B cell (primary cell): ENCODE results near the gene UBE3C. TPM values are rescaled to one million over a fixed set of nuclear protein-coding genes. Genes with fewer than 3 reads are reported as not detected.

Experiments
- ATAC-seq: fragments of 200-7000 bp; cut with Tn5 transposase; one replicate; pipeline ENCODE4 v1.10.0; 2021; ENCODE audit warnings: low read depth, mild to moderate bottlenecking, moderate number of reproducible peaks, moderate library complexity
- CTCF ChIA-PET: fragments of 350-600 bp; sonication (Branson Sonifier 250); formaldehyde crosslinking; loops from one replicate; lab custom pipeline; 2021; ENCODE audit warnings: antibody characterized with exemption, inconsistent platforms; lab: Charles Lee
- POLR2A ChIA-PET: fragments of 350-600 bp; sonication (Branson Sonifier 250); formaldehyde crosslinking; loops from one replicate; lab custom pipeline; 2021; ENCODE audit warnings: antibody characterized with exemption; lab: Charles Lee
- DNase-seq: peaks from one replicate; pipeline ENCODE4 v3.0.0; 2013
- H2AFZ ChIP-seq: 2 replicates; pipeline ENCODE4 v1.6.1; 2012; ENCODE audit warnings: mild to moderate bottlenecking, low read depth, low read length; ENCODE audit not compliant: insufficient read depth, poor library complexity, severe bottlenecking
- H3K27ac ChIP-seq, 2 donors: 1 replicate in 1 of 2; 2 replicates in 1 of 2; pipeline ENCODE4 v1.5.1; 2012 to 2013; ENCODE audit warnings: low read length in 2 of 2, mild to moderate bottlenecking in 2 of 2, moderate library complexity in 1 of 2
- H3K27me3 ChIP-seq, 4 experiments: fragments of 200-600 bp in 1 of 4; sonication (generic) in 1 of 4; replicated peaks in 1 of 4; 1 replicate in 2 of 4; 2 replicates in 2 of 4; pipeline versions ENCODE4 v1.6.1 to v1.7.0; 2013 to 2016; ENCODE audit warnings: low read length in 3 of 4, mild to moderate bottlenecking in 2 of 4, mixed read lengths in 1 of 4, moderate library complexity in 1 of 4; ENCODE audit not compliant: insufficient read depth in 4 of 4, control insufficient read depth in 3 of 4; ENCODE audit errors: control extremely low read depth in 1 of 4
- H3K36me3 ChIP-seq, 2 experiments: replicated peaks in 1 of 2; 1 replicate in 1 of 2; 2 replicates in 1 of 2; pipeline versions ENCODE4 v1.6.1 to v1.7.1; 2013; ENCODE audit warnings: low read length in 1 of 2; ENCODE audit not compliant: insufficient read depth in 2 of 2, control insufficient read depth in 1 of 2; ENCODE audit errors: control extremely low read depth in 1 of 2, extremely low read depth in 1 of 2
- H3K4me1 ChIP-seq, 2 donors: fragments of 200-600 bp in 1 of 2; sonication (generic) in 1 of 2; 1 replicate in 1 of 2; 2 replicates in 1 of 2; pipeline versions ENCODE4 v1.5.1 to v1.6.1; 2013 to 2017; ENCODE audit warnings: low read length in 2 of 2; ENCODE audit not compliant: control insufficient read depth in 2 of 2, insufficient read depth in 2 of 2
- H3K4me2 ChIP-seq: replicated peaks from 2 replicates; pipeline ENCODE3; 2012; ENCODE audit warnings: mild to moderate bottlenecking, low read depth, low read length; ENCODE audit not compliant: poor library complexity, severe bottlenecking
- H3K4me3 ChIP-seq, 5 experiments: fragments of 200-600 bp in 1 of 5; sonication (generic) in 1 of 5; 1 replicate in 3 of 5; 2 replicates in 2 of 5; pipeline versions ENCODE4 v1.5.1 to v1.7.0; 2011 to 2016; ENCODE audit warnings: low read length in 4 of 5, mild to moderate bottlenecking in 4 of 5, low read depth in 2 of 5, control low read depth in 1 of 5, moderate library complexity in 1 of 5; ENCODE audit not compliant: insufficient read depth in 1 of 5; ENCODE audit errors: control extremely low read depth in 1 of 5, extremely low read depth in 1 of 5
- H3K79me2 ChIP-seq: fragments of 200-600 bp; sonication (generic); one replicate; pipeline ENCODE4 v1.6.0; 2016; ENCODE audit warnings: low read length; ENCODE audit not compliant: control insufficient read depth, insufficient read depth
- H3K9ac ChIP-seq: fragments of 200-600 bp; sonication (generic); 2 replicates; pipeline ENCODE4 v1.6.1; 2017; ENCODE audit warnings: mild to moderate bottlenecking, low read length, moderate library complexity
- H3K9me3 ChIP-seq, 3 donors: one replicate each; pipeline versions ENCODE4 v1.6.1 to v1.7.1; 2013; ENCODE audit warnings: low read length in 2 of 3; ENCODE audit not compliant: control insufficient read depth in 2 of 3, insufficient read depth in 1 of 3; ENCODE audit errors: control extremely low read depth in 1 of 3
- H4K20me1 ChIP-seq: 2 replicates; pipeline ENCODE4 v1.6.0; 2012; ENCODE audit warnings: mild to moderate bottlenecking, low read length; ENCODE audit not compliant: insufficient read depth, control insufficient read depth, poor library complexity, severe bottlenecking
- H3K27ac Mint-ChIP-seq: one replicate; pipeline ENCODE4 v1.8.0; 2021; ENCODE audit warnings: mixed read lengths
- H3K27me3 Mint-ChIP-seq: one replicate; pipeline ENCODE4 v1.8.0; 2021; ENCODE audit warnings: mixed read lengths
- H3K4me1 Mint-ChIP-seq: one replicate; pipeline ENCODE4 v1.8.0; 2021; ENCODE audit warnings: mixed read lengths
- H3K4me3 Mint-ChIP-seq: one replicate; pipeline ENCODE4 v1.8.0; 2021; ENCODE audit warnings: mixed read lengths
- H3K9me3 Mint-ChIP-seq: one replicate; pipeline ENCODE4 v1.8.0; 2022; ENCODE audit warnings: mixed read lengths; ENCODE audit not compliant: insufficient read depth
- EZH2 ChIP-seq: IDR thresholded peaks from 2 replicates; pipeline ENCODE4 v1.6.1; 2012; ENCODE audit warnings: borderline replicate concordance, low read depth, mild to moderate bottlenecking, moderate library complexity, low read length; ENCODE audit not compliant: insufficient read depth, poor library complexity, severe bottlenecking
- WGBS: methylation state at CpG from one replicate; pipeline ENCODE4 v1.1.5; 2013; ENCODE audit warnings: missing lambda C conversion rate; ENCODE audit not compliant: insufficient coverage; 5-methylcytosine and 5-hydroxymethylcytosine counted together
- intact Hi-C: fragments of 100-400 bp; cut with micrococcal nuclease; formaldehyde crosslinking; loops from one replicate; pipeline ENCODE4 v1.10.0; 2022
- polyA plus RNA-seq: library from polyadenylated mRNA; depleted of rRNA; stranded (reverse); fragments of >200 nt; gene quantifications from 2 replicates; pipeline ENCODE4 v1.2.3, GENCODE V29; 2012
- total RNA-seq, 2 donors: library from RNA; stranded (reverse); fragments of 120-200 nt in 1 of 2; gene quantifications; 1 replicate in 1 of 2; 2 replicates in 1 of 2; pipeline versions ENCODE4 v1.2.3 to v1.2.4, GENCODE V29; 2013 to 2022
- TF ChIP-seq, protein P1 (sequence below): fragments of 200-600 bp; IDR thresholded peaks from one replicate; pipeline ENCODE4 v1.8.0; 2022; ENCODE audit warnings: antibody characterized with exemption, mild to moderate bottlenecking

UBE3C gene
- total and polyA plus RNA-seq, 2 donors (not counting 1 experiment from before 2014, with no cell fraction given), result 17.8 to 66.5 TPM

DNA sequence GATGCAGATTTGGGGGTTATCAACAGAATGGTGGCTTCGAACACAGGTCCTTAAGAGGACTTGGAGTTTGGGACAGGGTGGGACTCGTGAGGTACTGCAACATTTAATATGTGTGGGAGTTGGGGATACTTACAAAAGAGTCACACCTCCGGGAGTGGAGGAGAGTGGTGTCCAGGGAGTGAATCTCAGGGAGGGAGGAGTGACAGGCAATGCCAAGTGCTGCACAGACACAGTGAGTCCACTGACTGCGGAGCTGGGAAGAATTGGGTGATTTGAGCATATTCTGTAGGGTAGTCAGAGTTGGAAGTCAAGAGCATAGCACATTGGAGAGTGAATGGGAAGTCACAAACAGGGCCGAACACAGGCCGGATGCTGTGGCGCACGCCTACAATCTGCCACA, 5.1 kb downstream of the UBE3C start:
- Histone ChIP-seq H3K4me1 (peaks cover 16 to 22% of the 10 kb centered on the region in 2 donors), H4K20me1 (peaks cover 87% of the 10 kb centered on the region), H3K27me3 (no peaks in the 10 kb centered on the region), H3K9ac (no peak overlapping the region), H3K9me3 (no peaks in the 10 kb centered on the region), H3K79me2 (peaks cover 92% of the 10 kb centered on the region), H3K36me3 (peaks cover 9 to 32% of the 10 kb centered on the region in 2 experiments), H2AFZ (no peak overlapping the region), H3K4me2 (no peak overlapping the region), H3K4me3 (no peak overlapping the region), H3K27ac (no peak overlapping the region)
- TF ChIP-seq, protein P1, sequence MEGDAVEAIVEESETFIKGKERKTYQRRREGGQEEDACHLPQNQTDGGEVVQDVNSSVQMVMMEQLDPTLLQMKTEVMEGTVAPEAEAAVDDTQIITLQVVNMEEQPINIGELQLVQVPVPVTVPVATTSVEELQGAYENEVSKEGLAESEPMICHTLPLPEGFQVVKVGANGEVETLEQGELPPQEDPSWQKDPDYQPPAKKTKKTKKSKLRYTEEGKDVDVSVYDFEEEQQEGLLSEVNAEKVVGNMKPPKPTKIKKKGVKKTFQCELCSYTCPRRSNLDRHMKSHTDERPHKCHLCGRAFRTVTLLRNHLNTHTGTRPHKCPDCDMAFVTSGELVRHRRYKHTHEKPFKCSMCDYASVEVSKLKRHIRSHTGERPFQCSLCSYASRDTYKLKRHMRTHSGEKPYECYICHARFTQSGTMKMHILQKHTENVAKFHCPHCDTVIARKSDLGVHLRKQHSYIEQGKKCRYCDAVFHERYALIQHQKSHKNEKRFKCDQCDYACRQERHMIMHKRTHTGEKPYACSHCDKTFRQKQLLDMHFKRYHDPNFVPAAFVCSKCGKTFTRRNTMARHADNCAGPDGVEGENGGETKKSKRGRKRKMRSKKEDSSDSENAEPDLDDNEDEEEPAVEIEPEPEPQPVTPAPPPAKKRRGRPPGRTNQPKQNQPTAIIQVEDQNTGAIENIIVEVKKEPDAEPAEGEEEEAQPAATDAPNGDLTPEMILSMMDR, result no peak
- WGBS, result 92% methylated on average over 8 of the region's 8 CpGs
- ChIA-PET CTCF (interaction anchor here (0.6 kb wide), 1 partner anchor 196 kb away, joined by 3 read pairs; no protein-coding TSS in a partner anchor), POLR2A (no interaction called here)
- Mint-ChIP-seq H3K4me3 (no peak overlapping the region), H3K9me3 (no peaks in the 10 kb centered on the region), H3K27ac (no peak overlapping the region), H3K4me1 (peaks cover 68% of the 10 kb centered on the region), H3K27me3 (no peaks in the 10 kb centered on the region)
- ATAC-seq (no peak), DNase-seq (no peak)
- intact Hi-C loops, result no loop called here

DNA sequence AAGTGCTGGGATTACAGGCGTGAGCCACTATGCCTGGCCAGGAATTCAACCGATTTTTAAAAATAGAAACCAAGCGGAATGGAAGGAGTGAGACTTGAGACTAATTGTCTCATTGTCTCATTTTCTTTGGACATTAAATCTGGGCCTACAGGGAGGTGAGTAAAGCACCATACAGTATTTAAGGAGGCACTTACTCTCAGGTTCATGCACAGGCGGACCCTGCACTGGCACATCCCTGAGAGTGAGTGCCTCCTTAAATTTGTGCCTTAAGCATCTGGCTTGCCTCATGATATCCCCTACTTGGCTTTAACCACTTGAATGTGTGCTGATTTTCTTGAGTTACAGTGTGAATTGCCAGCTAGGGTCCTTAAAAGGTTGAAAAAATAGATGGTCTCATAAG, 10.6 kb downstream of the UBE3C start:
- Histone ChIP-seq H3K9me3 (no peaks in the 10 kb centered on the region), H4K20me1 (peaks cover 99% of the 10 kb centered on the region), H3K36me3 (peaks cover 0 to 21% of the 10 kb centered on the region in 2 experiments), H2AFZ (no peak overlapping the region), H3K27me3 (no peaks in the 10 kb centered on the region), H3K79me2 (peaks cover 100% of the 10 kb centered on the region), H3K9ac (no peak overlapping the region), H3K4me2 (no peak overlapping the region), H3K4me3 (no peak overlapping the region), H3K4me1 (peaks cover 0 to 9% of the 10 kb centered on the region in 2 donors), H3K27ac (no peak overlapping the region)
- ChIA-PET POLR2A (no interaction called here), CTCF (no interaction called here)
- H3K4me3 Mint-ChIP-seq, result no peak overlapping the region
- DNase-seq (no peak), ATAC-seq (no peak)
- TF ChIP-seq EZH2, result no peak
- no peak overlapping the region for H3K27ac Mint-ChIP-seq
- no peaks in the 10 kb centered on the region for H3K9me3 Mint-ChIP-seq
- H3K27me3 Mint-ChIP-seq, result no peaks in the 10 kb centered on the region
- WGBS, result no CpG with 5 or more reads among the region's 4 CpGs
- H3K4me1 Mint-ChIP-seq, result peaks cover 51% of the 10 kb centered on the region
- intact Hi-C loops, result no loop called here
